ENCODE data around the gene AKAP7.
A peak's percentile ranks its signal among the peaks of the same experiment; 100 is the strongest.
"Not testable (repeated sequence)": the region's sequence is repeated elsewhere in the genome, so short reads cannot be mapped to it uniquely, and the experiment has no call there.

Gene AKAP7

DNA sequence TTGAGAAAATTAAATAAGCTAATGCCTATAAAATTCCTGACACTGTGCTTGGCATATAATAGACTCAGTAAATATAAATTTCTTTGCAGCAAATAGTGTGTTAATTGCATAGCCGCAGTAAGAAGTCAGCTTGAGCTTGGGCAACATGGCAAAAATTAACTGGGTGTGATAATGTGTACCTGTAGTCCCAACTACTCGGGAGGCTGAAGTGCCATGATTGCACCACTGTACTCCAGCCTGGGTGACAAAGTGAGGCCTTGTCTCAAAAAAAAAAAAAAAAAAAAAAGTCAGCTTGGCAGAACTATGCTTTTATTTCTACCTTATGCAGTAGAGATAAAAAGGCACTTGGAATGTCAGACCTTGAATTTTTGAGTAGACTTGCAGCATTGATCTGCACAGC lies 121.8 kb downstream of the AKAP7 start:
- DNase-seq: no peak

DNA sequence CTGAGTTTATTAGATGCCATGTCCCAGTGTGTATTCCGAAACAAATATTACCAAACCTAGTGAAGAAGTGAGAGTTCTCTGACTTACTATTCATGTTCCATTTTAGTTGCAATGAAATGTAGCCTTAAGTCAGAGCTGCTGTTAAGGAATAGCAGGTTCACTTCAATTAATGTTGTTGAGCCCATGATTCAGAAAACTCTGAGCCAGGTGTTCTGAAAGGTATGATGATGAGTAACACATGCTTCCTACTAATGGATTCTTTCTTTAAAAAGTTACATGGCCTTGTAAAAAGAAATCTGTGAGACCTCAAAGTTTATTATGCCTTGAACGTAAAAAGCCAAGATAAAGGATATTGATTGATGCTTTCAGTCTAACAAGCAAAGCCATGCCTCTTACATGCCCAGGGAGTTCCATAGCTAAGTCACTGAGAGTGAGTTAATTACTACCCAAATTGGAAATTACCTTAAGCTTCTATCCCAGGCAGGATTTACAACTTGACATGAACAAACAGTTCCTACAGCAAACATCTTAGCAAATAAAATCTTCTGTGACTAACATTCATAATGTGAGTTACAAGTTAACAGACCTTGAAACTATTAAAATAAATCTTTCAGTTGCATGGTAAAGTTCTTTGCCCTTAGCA lies 122.9 kb downstream of the AKAP7 start:
- DNase-seq: no peak

DNA sequence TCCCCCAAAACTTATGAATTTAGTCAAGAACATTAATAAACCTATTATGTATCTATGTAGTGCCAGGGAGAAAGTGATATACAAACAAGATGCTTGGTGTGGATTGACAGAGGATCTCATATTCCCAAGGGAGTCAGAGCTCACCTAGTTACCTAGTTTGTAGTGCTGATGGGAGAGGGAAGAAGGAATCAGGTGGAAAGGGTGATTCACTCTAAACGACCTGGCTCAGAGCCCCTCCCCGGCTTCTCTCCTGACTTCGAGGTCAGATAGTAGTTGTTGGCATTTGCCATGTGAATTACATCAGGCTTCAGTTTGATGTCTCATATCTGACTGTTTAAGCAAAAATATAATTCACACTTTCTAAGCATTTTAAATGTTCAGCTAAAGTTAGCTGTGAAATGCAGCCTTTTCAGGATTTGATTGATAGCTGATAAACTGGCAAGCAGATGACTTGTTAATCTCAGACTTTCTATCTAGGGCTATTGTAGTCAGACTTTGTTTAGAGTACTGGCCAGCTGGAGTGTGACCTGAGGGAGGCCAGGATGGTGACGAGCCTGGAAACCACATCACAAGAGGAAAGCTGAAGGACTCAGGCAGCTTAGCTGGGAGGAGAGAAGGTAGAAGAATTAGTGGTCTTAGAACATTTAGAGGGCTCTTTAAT lies 123.7 kb downstream of the AKAP7 start:
- no peak for DNase-seq

DNA sequence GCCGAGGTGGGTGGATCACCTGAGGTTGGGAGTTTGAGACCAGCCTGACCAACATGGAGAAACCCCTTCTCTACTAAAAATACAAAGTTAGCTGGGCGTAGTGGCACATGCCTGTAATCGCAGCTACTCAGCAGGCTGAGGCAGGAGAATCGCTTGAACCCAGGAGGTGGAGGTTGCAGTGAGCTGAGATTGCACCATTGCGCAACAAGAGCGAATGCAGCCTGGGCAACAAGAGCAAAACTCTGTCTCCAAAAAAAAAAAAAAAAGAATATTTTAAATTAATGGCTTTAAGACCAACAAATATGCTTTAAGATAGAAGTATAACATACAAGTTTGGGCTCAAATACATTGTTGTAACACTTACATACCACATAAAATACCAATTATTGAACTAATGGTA lies 125.7 kb downstream of the AKAP7 start:
- not testable (repeated sequence) for DNase-seq

DNA sequence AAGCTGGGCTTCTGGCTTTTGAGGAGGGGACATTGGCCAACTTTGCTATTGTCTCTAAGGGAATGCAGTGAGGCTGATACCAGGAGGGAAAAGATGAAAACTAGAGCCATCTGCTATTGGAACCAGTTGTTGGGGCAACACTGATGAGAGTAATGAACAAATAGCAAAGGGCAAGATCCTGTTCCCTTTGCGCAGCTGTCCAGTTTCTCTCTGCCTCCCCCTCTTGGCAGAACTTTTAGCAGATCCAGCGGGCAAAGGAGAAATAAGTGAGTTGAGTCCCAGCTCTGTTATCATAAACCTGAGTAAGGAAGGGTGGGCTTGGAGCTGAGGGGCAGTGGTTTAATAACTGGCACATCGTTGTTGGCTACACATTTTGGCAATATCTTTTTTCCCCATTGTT lies 126.8 kb downstream of the AKAP7 start:
- no peak for DNase-seq

DNA sequence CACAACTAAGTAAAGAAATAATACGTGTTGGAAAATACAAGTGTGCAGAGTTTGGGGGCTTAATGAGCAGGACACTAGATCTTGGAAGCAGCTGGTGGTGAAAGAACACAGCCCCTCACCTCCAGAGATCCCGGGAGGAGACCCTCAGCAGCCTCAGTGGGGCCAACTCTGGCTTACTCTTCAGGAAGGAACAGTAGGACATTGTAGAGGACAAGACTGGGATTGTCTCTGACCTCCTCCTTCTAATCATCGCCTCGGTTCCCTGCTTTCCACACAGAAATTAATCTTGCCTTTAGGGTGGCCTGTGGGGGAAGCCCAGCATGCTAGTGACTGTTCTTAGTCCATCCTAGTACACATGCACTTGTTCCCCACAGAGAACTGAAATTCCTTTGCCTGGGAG lies 130.7 kb downstream of the AKAP7 start:
- no peak for DNase-seq

DNA sequence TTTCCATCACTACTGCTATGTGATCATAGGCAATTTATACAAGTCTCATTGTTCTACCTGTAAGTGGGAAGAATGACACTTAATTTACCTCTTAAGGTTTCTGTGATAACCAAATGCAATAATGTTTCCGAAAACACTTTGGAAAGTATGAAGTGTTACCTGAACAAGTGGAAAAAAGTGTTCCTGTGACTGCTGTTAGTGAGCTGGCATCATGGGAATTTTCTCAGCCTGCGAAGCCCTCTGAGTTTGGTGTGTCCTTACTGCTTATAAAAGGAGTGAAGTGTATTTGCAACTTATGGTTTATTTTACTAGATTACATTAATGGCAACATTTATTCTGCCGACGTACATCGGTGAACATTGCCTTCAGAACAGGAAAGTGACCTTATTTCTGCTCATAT lies 133.0 kb downstream of the AKAP7 start:
- no peak for DNase-seq

DNA sequence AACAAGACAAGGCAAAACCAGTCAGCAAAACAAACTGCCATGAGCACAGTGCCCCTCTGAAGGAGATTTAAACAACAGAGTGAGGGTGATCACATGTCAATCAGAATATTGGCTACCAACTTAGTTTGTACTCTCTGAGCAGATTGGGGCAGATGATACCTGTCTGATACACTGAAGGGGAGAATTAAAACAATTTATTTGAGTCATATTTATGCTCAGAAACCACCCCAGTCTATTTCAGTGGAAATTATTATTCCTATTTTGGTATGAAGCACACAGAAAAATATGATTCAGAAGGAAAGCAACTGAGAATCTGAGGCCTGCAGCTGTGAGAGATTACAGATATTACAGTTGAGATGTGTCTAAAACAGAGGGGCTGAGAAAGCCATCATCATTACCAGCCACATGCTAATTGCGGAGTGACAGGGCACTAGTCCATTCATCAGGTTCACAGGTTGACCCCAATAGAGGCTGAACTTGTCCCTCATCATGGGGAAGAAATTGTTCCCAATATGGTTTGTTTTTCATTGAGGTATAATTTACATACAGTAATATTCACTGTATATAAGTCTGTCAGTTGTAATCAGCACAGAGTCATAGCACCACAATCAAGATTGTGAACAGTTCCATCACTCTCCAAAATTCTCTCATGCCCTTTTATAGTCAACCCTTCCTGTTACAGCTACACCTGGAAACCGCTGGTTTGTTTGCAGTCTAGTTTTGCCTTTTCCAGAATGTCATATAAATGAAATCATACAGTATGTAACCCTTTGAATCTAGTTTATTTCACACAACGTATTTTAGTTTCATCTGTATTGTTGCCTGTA lies 134.5 kb downstream of the AKAP7 start:
- no peak for DNase-seq

DNA sequence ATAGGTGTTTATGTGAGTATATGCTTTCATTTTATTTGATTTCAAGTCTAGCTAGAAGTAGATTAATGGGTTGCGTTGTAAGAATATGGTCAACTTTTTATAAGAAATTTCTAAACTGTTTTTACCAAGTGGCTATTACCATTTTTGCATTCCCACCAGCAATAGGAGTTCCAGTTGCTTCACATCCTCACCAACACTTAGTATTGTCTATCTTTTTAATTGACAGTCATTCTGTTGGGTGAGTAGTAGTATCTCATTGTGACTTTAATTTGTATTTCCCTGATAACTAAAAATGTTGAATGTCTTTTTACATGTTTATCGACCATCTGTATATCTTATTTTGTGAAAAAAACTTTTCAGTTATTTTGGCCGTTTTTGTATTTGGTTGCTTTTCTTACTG lies 135.3 kb downstream of the AKAP7 start:
- no peak for DNase-seq

DNA sequence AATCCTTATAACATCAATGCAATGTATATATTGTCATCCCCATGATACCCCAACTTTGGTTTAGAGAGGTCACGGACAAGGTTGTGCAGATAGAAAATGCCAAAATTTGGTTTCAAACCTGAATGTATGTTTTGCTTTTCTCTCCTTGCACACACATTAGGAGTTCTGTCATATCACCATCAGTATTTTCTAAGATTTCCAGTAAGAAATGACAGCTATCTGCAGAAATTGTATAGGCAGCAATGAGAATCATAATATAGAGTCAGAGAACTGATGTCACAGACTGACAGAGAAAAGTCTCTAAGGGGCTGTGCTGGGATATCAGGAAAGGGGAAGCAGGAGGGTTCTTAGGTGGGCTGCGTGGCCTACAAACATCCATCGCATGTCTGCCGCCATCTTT lies 140.0 kb downstream of the AKAP7 start:
- DNase-seq: no peak

DNA sequence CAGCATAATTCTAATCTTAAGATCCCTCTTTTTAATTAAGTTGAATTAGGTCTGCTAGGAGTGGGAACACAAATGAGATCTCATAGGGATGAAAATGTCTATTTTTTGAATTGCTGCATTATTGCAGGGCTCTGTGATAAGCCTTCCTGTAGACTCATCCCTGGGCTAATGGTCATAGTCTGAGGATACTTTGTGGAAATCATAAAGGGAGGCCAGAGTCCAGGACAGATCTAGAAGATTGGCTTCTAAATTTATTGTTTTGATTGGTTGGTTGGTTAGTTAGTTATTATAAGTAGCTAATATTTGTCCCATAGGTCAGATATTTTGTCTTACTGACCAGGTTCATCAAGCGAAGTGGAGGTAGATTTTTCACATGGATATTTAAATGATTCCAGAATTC lies 142.3 kb downstream of the AKAP7 start:
- DNase-seq: no peak

DNA sequence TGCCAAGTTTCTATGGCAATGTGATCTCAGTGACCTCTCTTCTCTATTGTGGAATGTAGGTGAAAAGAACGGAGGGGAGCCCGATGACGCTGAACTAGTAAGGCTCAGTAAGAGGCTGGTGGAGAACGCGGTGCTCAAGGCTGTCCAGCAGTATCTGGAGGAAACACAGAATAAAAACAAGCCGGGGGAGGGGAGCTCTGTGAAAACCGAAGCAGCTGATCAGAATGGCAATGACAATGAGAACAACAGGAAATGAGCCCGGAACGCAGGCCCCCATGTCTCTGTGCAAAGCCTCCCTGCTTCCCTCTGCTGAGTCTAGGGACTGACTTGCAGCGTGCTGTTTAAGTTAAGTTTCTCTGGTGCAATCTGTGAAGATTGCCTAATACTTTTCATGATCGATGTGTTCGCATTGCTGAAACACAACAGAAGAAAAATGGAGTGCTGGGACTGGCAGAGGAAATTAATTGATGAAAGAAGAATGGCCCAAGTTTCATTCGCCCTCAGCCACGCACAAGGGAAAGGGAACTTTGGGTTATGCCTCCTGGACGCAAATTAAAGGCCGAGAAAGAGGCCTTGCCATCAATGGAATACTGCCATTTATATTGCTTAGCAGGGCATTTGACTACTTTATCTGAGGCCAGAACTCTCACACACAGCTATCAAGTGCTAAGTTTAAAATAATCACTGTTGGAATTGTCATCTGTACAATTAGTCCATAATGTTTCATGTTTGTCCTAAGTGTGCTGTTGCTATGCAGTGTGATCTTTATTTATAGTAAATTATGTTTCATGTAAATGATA lies 146.4 kb downstream of the AKAP7 start:
- DNase-seq: peak; percentile 28 to 31

DNA sequence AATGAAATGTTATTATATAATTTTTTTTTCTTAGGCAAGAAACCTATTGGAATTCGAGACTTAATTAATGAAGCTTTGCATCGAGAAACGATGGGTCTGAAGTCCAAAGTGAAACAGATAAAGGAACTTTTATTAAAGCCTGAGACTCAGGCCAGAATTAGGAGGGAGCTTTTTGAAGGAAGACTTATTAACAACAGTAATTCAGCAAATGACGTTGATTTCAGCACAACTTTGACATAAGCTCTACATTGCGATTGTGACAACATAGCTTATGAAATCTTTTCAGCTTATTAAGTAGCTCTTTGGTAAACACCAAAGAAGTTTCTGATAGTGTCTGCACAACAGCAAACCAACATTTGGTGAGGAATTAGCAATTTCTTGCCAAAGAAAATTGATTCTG lies 147.1 kb downstream of the AKAP7 start:
- no peak for DNase-seq

DNA sequence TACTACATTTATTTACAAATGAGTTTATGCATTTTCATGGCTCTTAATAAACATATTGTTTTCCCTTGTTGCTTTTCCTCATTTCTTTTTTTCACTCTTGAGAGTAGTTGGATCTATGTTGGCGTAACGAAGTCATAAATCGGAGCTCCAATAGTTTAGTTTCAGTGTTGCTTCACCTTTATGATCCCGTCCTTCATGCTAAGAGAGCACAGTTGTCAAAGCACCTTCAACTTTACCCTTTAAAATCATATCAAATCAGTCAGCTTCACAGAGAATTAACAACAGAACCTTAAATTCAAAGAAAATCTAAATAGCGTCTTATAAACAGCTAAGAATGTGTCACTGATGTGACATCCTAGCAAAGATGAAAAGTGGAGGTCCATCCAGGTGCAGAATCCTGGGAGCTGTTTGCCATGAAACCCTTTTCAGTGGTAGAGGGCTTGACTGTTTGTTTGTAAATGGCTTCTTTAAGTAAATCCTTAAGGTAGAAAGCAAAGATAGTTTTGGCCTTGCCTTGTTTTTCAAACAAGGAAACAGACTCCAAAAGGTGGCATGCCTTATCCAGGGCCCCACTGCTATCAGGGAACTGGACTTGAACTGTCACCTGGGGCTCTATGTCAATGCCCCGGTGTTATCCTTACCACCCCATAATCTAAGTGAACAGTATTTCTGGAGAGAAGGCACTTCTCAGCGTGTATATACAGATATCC lies 148.4 kb downstream of the AKAP7 start:
- DNase-seq: no peak

DNA sequence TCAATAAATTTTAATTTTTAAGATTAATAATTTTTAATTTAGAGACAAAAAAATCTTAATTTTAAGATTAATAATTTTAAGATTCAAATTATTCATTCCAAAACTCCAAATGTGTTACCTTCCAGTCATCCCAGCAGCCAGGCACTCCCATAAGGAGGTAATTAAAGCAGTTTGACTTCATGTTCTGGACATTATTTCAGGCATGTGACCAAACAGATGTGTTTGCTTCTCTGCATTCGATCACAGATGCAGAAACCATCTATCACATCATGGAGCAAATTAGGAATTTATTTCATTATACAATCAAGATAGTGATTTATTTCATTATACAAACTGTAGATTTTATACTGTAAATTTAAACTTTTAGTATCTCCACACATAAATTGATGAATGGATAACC lies 150.3 kb downstream of the AKAP7 start:
- no peak for DNase-seq

DNA sequence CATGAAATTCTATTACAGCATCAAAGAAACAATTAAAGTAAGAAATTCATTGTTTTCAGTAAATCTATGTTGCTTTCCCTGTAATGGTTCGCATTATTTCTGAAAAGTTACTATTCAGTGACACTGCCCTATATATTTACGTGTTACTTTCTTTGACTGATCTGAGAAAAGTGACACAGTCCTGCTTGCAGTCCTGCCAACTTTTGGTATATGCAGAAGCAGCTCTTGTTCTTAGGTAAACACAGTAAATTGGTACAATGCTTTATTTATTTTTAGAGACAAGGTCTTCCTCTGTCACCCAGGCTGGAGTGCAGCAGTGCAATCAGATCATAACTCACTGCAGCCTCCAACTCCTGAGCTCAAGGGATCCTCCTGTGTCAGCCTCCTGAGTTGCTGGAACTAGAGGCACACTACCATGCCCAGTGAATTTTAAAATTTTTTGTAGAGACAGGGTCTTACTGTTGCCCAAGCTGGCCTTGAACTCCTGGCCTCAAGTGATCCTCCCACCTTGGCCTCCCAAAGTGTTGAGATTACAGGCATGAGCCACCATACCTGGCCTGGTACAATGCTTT lies 151.3 kb downstream of the AKAP7 start:
- DNase-seq: no peak

DNA sequence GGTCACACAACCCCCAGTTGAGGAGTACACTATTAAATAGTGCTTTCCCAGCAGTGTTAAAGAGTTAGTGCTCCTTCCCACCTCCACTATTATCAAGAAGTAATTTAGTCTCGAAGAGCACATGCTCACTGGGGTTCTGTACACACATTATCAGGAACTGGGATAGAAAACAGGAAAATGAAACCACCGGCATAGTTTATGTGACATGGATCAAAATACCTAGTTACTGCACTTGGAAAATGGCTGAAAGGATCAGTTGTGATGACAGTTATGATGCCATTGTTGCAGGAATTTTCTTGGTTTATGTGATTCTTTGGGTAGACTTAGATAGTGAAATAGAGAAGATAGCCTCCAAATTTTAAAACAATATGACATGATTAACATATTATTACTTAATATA lies 152.9 kb downstream of the AKAP7 start:
- DNase-seq: no peak

DNA sequence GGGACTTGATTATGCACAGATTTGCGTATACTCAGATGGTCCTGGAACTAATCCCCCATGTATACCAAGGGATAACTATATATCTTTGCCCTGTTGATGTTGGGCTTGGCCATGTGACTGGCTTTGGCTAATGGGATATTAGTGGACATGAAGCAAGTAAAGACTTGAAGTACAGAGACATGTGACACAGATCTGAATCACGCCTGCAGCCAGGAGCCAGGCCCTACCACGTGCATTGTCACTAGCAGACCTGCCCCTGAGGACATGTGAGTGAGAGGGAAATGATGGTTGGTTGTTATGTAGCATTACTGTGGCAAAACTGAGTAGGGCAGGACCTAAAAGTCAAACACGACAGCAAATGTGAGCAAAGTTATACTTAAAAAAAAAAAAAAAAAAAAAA lies 155.7 kb downstream of the AKAP7 start:
- no peak for DNase-seq

DNA sequence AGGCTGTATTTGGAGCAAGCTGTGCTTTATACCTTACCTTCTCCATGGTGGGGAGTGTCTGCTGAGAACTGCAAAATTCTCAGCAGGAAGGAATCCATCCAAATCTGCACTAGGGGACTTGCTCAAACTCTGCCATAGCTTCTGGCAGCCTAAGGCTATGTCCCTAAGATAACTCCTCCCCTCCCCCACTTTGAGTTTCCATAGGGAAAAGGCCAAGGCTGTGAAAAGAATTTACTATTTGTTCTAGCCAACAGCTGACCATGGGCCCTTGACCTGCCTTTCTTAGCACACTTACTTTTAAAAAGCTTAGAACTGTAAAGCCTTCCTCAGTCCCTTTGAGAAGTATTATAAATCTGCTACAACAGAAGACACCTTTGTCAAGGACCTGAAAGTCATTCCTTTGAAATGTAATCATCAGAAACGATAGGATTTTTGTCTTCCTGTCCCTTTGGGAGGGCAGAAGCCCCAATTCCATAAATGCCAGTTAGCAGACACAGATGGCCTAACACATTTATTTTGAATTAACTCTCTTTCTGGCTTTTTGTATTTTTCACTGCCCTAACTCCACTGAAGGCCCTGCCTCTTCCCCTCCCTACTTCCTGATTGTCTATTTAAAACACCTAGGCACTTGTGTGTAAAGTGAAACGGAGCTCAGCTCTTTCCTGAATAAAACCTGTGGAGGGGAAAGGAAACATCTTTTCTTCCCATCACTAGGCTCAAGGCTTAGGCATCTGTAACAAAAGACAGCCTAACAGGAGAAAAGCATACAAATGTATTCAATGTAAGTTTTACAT lies 157.1 kb downstream of the AKAP7 start:
- DNase-seq: no peak

DNA sequence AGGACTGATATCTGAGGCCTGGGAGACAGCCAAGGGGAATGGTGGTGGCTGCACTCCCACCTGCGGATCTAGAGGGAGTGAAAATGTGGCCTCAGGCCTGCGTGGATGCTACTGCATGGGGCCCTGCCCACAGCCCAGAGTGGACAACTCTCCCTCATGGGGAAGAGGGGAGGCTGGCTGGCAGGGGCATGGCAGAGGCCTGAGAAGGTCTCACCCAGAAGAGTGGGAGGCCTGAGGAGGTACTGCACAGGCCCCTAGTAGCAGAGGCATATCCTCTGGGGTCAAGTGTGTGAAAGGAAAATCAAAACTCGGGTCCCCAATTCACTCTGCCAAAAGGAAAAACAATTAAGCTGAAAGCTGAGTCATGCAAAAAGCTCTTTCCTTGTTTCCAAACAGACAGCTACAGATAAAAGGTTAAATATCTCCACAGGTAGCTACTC lies 158.2 kb downstream of the AKAP7 start:
- no peak for DNase-seq

DNA sequence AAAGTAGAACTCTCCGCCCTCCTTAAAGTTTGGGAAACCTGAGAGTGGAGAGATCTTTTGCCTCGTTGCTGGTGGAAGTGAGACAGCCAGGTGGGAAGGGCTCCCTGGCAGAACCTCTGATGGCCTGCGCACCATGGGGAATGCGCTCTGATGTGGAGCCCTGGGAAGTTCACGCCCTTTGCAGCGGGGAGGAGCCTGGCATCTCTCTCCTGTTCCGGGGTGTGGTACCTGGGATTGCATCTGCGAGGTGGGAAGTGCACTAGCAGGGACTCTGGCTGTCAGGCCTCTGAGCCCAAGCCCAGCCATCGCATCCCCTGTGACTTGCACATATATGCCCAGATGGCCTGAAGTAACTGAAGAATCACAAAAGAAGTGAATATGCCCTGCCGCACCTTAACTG lies 159.8 kb downstream of the AKAP7 start:
- no peak for DNase-seq
